Measurements from ENCODE around the gene UQCRQ.
A peak's percentile ranks its signal among the peaks of the same experiment; 100 is the strongest.
"Not testable (repeated sequence)": the region's sequence is repeated elsewhere in the genome, so short reads cannot be mapped to it uniquely, and the experiment has no call there.

The UQCRQ gene

DNA sequence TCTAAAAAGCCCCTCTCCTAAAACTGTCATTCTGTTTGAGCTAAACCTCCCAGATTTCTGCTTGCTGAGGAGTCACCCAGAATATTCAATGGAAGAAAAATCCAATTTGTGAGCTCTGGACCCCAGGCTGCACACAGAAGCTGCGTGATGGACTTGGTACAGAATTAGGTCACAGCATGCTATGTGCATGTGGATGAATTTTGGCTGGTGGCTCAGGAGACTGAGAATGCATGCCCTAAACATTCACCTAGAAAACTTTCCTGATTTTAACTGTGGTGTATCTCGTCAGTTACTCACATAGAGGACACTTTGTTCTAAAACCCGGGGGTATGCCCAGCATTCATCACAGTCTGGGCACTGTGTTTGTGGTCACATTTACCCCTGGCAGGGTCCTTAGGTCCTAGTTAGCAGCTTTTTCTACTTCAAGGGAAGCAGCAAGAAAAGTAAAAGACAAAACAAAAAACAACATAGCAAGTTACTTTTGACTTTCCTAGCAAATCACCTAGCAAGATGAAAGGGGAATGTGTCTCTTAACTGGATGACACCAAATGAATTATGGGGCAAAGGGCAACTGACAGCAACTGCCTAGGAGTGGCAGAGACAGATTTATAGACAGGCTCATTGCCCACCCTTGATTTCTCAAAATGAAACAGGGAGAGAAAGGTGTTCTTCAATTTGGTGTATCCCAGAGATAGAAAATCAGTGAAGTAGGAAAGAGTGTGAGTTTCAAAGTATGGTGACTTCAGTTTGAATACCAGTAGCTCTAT lies 27.7 kb upstream of the UQCRQ start:
- Histone ChIP-seq H3K36me3 (ENCODE audit: control insufficient read depth, insufficient read depth, low read length) (no peaks in the 10 kb centered on the region), H3K4me1 (ENCODE audit: control insufficient read depth, insufficient read depth, low read length) (peaks cover 40% of the 10 kb centered on the region), H3K4me3 (ENCODE audit: low read length) (no peak overlapping the region), H3K9ac (ENCODE audit: low read length) (peak overlapping the region; percentile 53), H3K27me3 (ENCODE audit: control insufficient read depth, insufficient read depth, low read length) (no peaks in the 10 kb centered on the region), H3K9me3 (ENCODE audit: control insufficient read depth, low read length) (no peaks in the 10 kb centered on the region)

DNA sequence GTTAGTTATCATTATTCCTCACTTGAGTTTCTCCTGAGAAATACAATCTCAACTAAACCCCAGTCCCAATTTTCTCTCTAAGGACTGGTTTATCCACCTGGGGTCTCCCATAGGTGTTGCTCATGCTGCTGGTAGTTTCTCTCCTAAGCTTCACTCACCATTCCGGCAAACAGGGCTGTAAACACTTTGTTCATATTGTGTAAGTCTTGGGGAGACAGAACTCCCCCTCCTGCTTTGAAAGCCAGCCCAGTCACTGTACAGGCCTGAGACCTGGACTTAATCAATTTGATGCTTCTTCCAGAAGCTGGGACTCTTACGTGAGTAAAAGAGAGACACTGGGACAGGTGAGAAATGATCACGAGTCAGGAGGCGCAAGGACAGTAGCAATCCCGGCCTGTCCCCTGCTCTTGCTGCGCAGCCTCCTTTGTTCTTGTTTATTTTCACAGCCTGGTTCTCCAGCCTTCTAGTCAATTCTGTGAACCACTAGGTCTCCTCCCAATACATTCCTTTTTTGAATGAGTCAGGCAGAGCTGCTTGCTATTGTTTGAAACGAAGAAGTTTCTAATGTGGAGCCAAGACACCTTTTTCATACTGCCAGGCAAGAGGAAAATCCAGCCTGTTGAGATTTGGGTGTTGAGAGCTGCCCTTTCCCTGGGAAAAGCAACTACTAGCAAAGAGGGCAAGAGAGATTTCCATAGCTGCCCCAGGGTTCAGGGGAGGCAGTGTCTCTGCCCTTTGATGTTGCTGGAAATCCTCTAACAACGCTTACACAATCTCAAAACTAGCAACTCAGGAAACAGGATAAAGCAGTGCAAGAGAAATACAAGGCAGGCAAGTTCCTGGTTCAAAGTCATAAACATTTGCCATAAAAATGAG lies 26.8 kb upstream of the UQCRQ start:
- H3K27me3 ChIP-seq (ENCODE audit: control insufficient read depth, insufficient read depth, low read length), result no peaks in the 10 kb centered on the region
- H3K36me3 ChIP-seq (ENCODE audit: control insufficient read depth, insufficient read depth, low read length), result no peaks in the 10 kb centered on the region
- no peak overlapping the region for H3K4me3 ChIP-seq (ENCODE audit: low read length)
- H3K9me3 ChIP-seq (ENCODE audit: control insufficient read depth, low read length), result no peaks in the 10 kb centered on the region
- peaks cover 40% of the 10 kb centered on the region for H3K4me1 ChIP-seq (ENCODE audit: control insufficient read depth, insufficient read depth, low read length)
- H3K9ac ChIP-seq (ENCODE audit: low read length), result peak overlapping the region; percentile 38

DNA sequence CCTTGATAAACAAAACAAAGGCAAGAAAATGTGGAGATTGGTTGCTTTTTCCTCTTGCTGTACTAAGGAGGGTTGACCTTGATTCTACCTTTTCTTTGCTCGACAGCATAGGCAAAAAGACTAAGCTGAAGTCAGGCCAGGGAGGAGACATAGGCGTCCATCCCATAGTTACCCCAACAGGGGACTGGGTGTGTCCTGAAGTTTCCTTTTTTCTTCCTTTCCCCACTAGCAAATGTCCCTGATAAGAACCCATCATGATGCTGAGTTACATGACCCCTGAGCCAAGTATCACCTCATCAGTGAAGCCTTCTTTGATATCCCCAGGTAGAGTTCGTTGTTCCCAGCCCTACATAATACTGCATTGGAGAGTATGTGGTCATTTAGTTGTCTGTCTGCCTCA lies 26.1 kb upstream of the UQCRQ start:
- Histone ChIP-seq H3K9me3 (ENCODE audit: control insufficient read depth, low read length) (no peaks in the 10 kb centered on the region), H3K4me3 (ENCODE audit: low read length) (no peak overlapping the region), H3K4me1 (ENCODE audit: control insufficient read depth, insufficient read depth, low read length) (peaks cover 40% of the 10 kb centered on the region)

DNA sequence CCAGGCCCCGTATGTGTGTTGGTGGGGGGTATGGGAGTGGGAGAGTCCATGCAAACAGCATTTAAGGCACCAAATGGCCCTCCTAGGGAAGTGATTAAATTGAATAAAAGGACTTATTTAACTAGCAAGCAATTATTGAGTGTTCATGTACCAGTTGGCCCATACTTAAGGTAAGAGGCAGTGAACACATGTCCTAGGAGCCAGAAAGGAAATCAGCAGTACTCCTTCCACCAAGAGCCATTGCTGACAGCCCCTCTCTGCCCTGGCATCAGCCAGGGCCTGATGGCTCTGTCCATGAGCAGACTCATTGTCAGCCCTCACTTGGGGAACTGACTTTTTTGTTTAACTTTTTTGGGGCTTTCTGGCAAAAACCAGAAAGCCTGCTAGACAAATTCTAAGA lies 25.5 kb upstream of the UQCRQ start:
- Histone ChIP-seq H3K9me3 (ENCODE audit: control insufficient read depth, low read length) (no peaks in the 10 kb centered on the region), H3K9ac (ENCODE audit: low read length) (no peak overlapping the region), H3K4me3 (ENCODE audit: low read length) (no peak overlapping the region), H3K27me3 (ENCODE audit: control insufficient read depth, insufficient read depth, low read length) (no peaks in the 10 kb centered on the region), H3K4me1 (ENCODE audit: control insufficient read depth, insufficient read depth, low read length) (peaks cover 40% of the 10 kb centered on the region), H3K36me3 (ENCODE audit: control insufficient read depth, insufficient read depth, low read length) (no peaks in the 10 kb centered on the region)

More for the DNA sequence above, 26.1 kb upstream of the UQCRQ start:
- peak overlapping the region; percentile 38 for H3K9ac ChIP-seq (ENCODE audit: low read length)
- no peaks in the 10 kb centered on the region for H3K36me3 ChIP-seq (ENCODE audit: control insufficient read depth, insufficient read depth, low read length)
- no peaks in the 10 kb centered on the region for H3K27me3 ChIP-seq (ENCODE audit: control insufficient read depth, insufficient read depth, low read length)

DNA sequence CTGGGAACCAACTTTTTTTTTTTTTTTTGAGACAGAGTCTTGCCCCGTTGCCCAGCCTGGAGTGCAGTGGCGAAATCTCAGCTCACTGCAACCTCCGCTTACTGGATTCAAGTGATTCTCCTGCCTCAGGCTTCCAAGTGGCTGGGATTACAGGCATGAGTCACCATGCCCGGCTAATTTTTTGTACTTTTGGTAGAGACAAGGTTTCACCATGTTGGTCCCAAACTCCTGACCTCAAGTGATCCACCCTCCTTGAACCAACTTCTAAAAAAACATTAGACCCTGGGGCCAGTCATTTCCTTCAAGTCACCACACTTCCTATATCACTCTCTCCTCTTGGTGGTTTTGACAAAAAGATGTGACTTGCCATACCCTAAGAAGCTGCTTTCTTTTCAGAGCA lies 25.1 kb upstream of the UQCRQ start:
- H3K4me1 ChIP-seq (ENCODE audit: control insufficient read depth, insufficient read depth, low read length), result peaks cover 40% of the 10 kb centered on the region
- no peak overlapping the region for H3K9ac ChIP-seq (ENCODE audit: low read length)
- no peaks in the 10 kb centered on the region for H3K9me3 ChIP-seq (ENCODE audit: control insufficient read depth, low read length)
- no peak overlapping the region for H3K4me3 ChIP-seq (ENCODE audit: low read length)
- H3K36me3 ChIP-seq (ENCODE audit: control insufficient read depth, insufficient read depth, low read length), result no peaks in the 10 kb centered on the region
- no peaks in the 10 kb centered on the region for H3K27me3 ChIP-seq (ENCODE audit: control insufficient read depth, insufficient read depth, low read length)

DNA sequence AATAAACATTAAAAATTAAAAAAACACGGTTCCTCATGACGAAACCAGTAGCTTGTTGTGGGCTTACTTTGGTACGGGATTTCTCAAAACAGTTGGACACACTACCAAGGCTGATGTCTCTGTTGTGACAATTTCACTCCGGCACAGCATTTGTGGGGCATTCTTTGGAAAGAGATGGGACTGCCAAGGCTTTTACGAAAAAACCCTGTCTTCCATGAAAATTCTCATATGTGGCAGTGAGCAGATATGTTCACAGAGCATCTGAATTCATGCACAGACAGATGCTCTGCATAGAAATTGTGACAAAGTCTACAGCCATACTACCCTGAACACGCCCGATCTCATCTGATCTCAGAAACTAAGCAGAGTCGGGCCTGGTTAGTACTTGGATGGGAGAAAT lies 18.2 kb upstream of the UQCRQ start:
- Histone ChIP-seq H3K4me3 (ENCODE audit: low read length) (no peak overlapping the region), H3K9ac (ENCODE audit: low read length) (no peak overlapping the region), H3K4me1 (ENCODE audit: control insufficient read depth, insufficient read depth, low read length) (peaks cover 4% of the 10 kb centered on the region), H3K9me3 (ENCODE audit: control insufficient read depth, low read length) (no peaks in the 10 kb centered on the region), H3K27me3 (ENCODE audit: control insufficient read depth, insufficient read depth, low read length) (no peaks in the 10 kb centered on the region), H3K36me3 (ENCODE audit: control insufficient read depth, insufficient read depth, low read length) (no peaks in the 10 kb centered on the region)

DNA sequence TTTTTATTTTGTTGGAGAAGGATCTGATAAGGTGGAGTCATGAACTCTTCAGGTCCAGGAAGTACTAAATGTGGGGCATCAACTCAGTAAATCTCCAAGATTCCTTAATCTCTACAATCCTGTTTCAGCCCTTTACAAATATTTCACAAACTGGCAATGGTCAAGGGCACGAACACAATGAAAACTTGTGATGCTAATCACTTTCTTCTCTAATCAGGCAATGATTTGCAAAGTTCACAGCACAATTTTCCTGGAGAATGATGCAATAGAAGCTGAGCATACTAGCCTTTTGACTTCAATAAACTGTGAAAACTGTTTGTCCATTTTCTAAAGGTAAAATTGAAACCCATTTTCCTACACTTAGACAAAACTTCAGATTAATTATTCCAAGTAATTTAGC lies 17.1 kb upstream of the UQCRQ start:
- H3K36me3 ChIP-seq (ENCODE audit: control insufficient read depth, insufficient read depth, low read length), result no peaks in the 10 kb centered on the region

DNA sequence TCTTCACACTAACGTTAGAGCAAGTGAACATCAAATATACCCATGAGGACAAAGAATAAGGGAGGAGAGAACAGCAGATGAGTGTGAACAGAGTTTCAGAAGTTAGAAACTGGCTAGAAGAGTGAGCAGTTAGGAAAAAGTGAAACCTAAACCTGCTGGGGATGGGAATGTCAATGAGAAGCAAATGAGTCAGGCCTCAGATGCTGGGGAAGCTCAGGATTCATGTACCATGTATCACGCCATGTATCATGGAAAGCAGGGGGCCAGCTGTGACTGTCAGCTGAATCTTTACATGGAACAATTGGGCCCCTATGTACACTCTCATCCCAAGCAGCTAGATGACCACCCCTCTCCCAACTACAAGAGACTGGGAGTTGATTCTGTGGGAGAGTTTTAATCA lies 16.4 kb upstream of the UQCRQ start:
- Histone ChIP-seq H3K9ac (ENCODE audit: low read length) (no peak overlapping the region), H3K36me3 (ENCODE audit: control insufficient read depth, insufficient read depth, low read length) (no peaks in the 10 kb centered on the region), H3K4me3 (ENCODE audit: low read length) (no peak overlapping the region), H3K9me3 (ENCODE audit: control insufficient read depth, low read length) (no peaks in the 10 kb centered on the region), H3K27me3 (ENCODE audit: control insufficient read depth, insufficient read depth, low read length) (no peaks in the 10 kb centered on the region), H3K4me1 (ENCODE audit: control insufficient read depth, insufficient read depth, low read length) (peaks cover 7% of the 10 kb centered on the region)

More for the DNA sequence above, 17.1 kb upstream of the UQCRQ start:
- no peaks in the 10 kb centered on the region for H3K27me3 ChIP-seq (ENCODE audit: control insufficient read depth, insufficient read depth, low read length)
- H3K9me3 ChIP-seq (ENCODE audit: control insufficient read depth, low read length), result no peaks in the 10 kb centered on the region
- peaks cover 6% of the 10 kb centered on the region for H3K4me1 ChIP-seq (ENCODE audit: control insufficient read depth, insufficient read depth, low read length)
- H3K9ac ChIP-seq (ENCODE audit: low read length), result no peak overlapping the region
- H3K4me3 ChIP-seq (ENCODE audit: low read length), result no peak overlapping the region

DNA sequence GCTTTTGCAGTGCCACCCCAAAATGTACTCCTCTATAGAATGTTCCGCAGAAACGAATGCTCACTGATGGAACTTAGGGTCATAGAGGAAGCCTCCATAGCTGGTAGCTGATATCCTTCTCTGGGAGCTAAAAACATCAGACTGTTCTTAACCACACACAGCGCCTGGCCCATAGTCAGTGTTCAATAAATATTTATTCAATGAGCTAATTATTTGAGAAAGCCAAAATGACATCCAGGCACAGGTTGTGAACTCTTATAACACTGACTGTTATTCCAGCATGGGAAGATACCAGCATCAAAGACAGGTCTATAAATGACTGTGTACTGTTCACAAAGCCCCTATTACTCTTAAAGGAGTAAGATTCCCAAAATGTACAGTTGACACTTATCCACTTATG lies 13.1 kb upstream of the UQCRQ start:
- H3K27me3 ChIP-seq (ENCODE audit: control insufficient read depth, insufficient read depth, low read length), result no peaks in the 10 kb centered on the region
- H3K9ac ChIP-seq (ENCODE audit: low read length), result no peak overlapping the region

DNA sequence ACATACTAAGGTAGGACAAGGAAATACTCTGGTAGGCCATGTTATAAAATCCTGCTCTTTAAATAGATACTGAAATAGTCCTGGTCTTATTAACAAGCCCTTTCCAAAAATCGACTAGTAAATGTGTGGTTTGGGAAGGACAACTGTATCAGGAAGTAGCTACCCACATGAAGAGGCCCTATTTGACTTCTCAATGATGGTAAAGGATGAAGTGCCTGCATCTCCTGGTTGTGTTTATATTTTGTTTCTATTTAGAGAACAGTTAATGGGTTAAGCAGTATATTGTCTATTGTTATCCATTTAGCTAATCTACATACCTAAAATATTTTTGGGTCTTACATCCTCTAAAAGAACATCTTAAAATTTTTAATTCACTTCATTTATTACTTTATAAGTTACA lies 12.7 kb upstream of the UQCRQ start:
- Histone ChIP-seq H3K36me3 (ENCODE audit: control insufficient read depth, insufficient read depth, low read length) (no peaks in the 10 kb centered on the region), H3K4me3 (ENCODE audit: low read length) (no peak overlapping the region), H3K9ac (ENCODE audit: low read length) (no peak overlapping the region), H3K4me1 (ENCODE audit: control insufficient read depth, insufficient read depth, low read length) (peaks cover 7% of the 10 kb centered on the region), H3K9me3 (ENCODE audit: control insufficient read depth, low read length) (no peaks in the 10 kb centered on the region), H3K27me3 (ENCODE audit: control insufficient read depth, insufficient read depth, low read length) (no peaks in the 10 kb centered on the region)

More for the DNA sequence above, 13.1 kb upstream of the UQCRQ start:
- Histone ChIP-seq H3K4me1 (ENCODE audit: control insufficient read depth, insufficient read depth, low read length) (peaks cover 7% of the 10 kb centered on the region), H3K9me3 (ENCODE audit: control insufficient read depth, low read length) (no peaks in the 10 kb centered on the region), H3K36me3 (ENCODE audit: control insufficient read depth, insufficient read depth, low read length) (no peaks in the 10 kb centered on the region), H3K4me3 (ENCODE audit: low read length) (no peak overlapping the region)

DNA sequence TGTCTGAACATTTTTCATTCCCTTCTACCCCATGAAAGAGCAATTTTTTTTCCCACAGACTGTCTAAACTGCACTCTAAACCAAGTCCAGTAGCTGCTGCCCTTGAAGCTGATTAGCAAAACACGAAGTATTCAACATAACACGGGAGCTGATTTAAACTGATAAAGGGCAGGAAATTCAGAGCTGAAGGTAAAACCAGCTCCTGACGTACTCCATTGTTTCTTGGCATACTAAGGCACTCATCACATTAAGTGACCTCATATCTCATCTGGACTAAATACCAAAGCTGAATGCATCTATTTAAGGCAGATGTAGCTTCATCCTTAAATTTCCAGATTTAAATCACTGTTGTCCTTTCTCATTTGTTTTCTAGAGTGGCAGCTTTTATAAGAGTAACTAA lies 12.1 kb upstream of the UQCRQ start:
- Histone ChIP-seq H3K9ac (ENCODE audit: low read length) (no peak overlapping the region), H3K27me3 (ENCODE audit: control insufficient read depth, insufficient read depth, low read length) (no peaks in the 10 kb centered on the region), H3K9me3 (ENCODE audit: control insufficient read depth, low read length) (no peaks in the 10 kb centered on the region), H3K4me3 (ENCODE audit: low read length) (no peak overlapping the region), H3K36me3 (ENCODE audit: control insufficient read depth, insufficient read depth, low read length) (no peaks in the 10 kb centered on the region), H3K4me1 (ENCODE audit: control insufficient read depth, insufficient read depth, low read length) (peaks cover 7% of the 10 kb centered on the region)

DNA sequence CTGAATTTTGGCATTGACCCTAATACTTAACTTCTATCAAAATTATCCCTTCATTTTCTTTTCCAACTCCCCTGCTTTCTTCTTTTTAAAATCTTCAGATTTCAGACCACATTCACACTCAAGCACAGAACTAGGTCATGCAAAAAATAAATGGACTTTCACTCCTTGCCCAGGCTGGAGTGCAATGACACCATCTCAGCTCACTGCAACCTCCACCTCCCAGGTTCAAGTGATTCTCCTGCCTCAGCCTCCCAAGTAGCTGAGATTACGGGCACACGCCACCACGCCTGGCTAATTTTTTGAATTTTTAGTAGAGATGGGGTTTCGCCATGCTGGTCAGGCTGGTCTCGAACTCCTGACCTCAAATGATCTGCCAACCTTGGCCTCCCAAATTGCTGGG lies 11.4 kb upstream of the UQCRQ start:
- not testable (repeated sequence) for H3K9ac ChIP-seq (ENCODE audit: low read length); H3K4me1 ChIP-seq (ENCODE audit: control insufficient read depth, insufficient read depth, low read length); H3K9me3 ChIP-seq (ENCODE audit: control insufficient read depth, low read length); H3K36me3 ChIP-seq (ENCODE audit: control insufficient read depth, insufficient read depth, low read length); H3K4me3 ChIP-seq (ENCODE audit: low read length); H3K27me3 ChIP-seq (ENCODE audit: control insufficient read depth, insufficient read depth, low read length)
